Suprapubic skin (tissue), 4 donors: Measurements from ENCODE around the gene MMS22L.

Experiments
- CTCF ChIP-seq, 2 donors: fragments of 200-600 bp in 1 of 2; fragments of 450-650 bp in 1 of 2; sonication (generic) in 1 of 2; IDR thresholded peaks; one replicate each; pipeline ENCODE4 v1.5.1; 2016 to 2019; ENCODE audit warnings: antibody characterized with exemption in 2 of 2, mild to moderate bottlenecking in 1 of 2, moderate library complexity in 1 of 2
- POLR2A ChIP-seq, 2 donors: fragments of 450-650 bp; IDR thresholded peaks; one replicate each; pipeline ENCODE4 v1.6.1; 2017; ENCODE audit warnings: antibody characterized with exemption in 2 of 2, mild to moderate bottlenecking in 2 of 2, moderate library complexity in 2 of 2
- POLR2AphosphoS5 ChIP-seq, 3 donors: sonication (generic); formaldehyde crosslinking; IDR thresholded peaks; one replicate each; pipeline ENCODE4 v1.6.1; 2017; ENCODE audit warnings: antibody characterized with exemption in 3 of 3

- TF ChIP-seq POLR2A (IDR thresholded peaks at IDR 0.05) (no peak), POLR2AphosphoS5 (IDR thresholded peaks at IDR 0.05) (no peak), CTCF (IDR thresholded peaks at IDR 0.05) (no peak)
Observed at GRCh38 chr6:97110149-97110548, 172.9 kb downstream of the MMS22L start.
